HEK293 (cell line): ENCODE results near the gene PITPNM1.
A peak's percentile ranks its signal among the peaks of the same experiment; 100 is the strongest.

Experiments
- HOXA7 ChIP-seq: sonication (generic); formaldehyde crosslinking; IDR thresholded peaks from 2 replicates; pipeline ENCODE4 v1.8.1; 2022; ENCODE audit warnings: missing genetic modification reagents, borderline replicate concordance
- SP2 ChIP-seq: fragments of 450-650 bp; formaldehyde crosslinking; IDR thresholded peaks from 2 replicates; pipeline ENCODE4 v1.5.1; 2016; ENCODE audit warnings: missing biosample characterization, missing genetic modification characterization
- SP3 ChIP-seq: fragments of 450-650 bp; formaldehyde crosslinking; IDR thresholded peaks from 2 replicates; pipeline ENCODE4 v1.5.1; 2016; ENCODE audit warnings: missing biosample characterization, missing genetic modification characterization
- SP7 ChIP-seq: fragments of 450-650 bp; formaldehyde crosslinking; IDR thresholded peaks from 2 replicates; pipeline ENCODE4 v1.5.1; 2016; ENCODE audit warnings: missing biosample characterization, missing genetic modification characterization
- YY2 ChIP-seq: fragments of 450-650 bp; formaldehyde crosslinking; IDR thresholded peaks from 2 replicates; pipeline ENCODE4 v1.5.1; 2016; ENCODE audit warnings: missing biosample characterization, missing genetic modification characterization
- ZBTB44 ChIP-seq: fragments of 450-650 bp; IDR thresholded peaks from 2 replicates; pipeline ENCODE4 v1.5.1; 2018; ENCODE audit warnings: missing biosample characterization, mild to moderate bottlenecking, missing genetic modification characterization
- ZFP3 ChIP-seq: fragments of 450-650 bp; formaldehyde crosslinking; IDR thresholded peaks from 2 replicates; pipeline ENCODE4 v1.5.1; 2016; ENCODE audit warnings: low read depth, missing biosample characterization, missing genetic modification characterization
- ZFP37 ChIP-seq: fragments of 450-650 bp; formaldehyde crosslinking; IDR thresholded peaks from 2 replicates; pipeline ENCODE4 v1.5.1; 2016; ENCODE audit warnings: missing biosample characterization, missing genetic modification characterization
- ZFP41 ChIP-seq: fragments of 450-650 bp; formaldehyde crosslinking; IDR thresholded peaks from 2 replicates; pipeline ENCODE4 v1.5.1; 2016; ENCODE audit warnings: missing biosample characterization, missing genetic modification characterization, borderline replicate concordance
- ZNF133 ChIP-seq: fragments of 450-650 bp; formaldehyde crosslinking; IDR thresholded peaks from 2 replicates; pipeline ENCODE4 v1.5.1; 2016; ENCODE audit warnings: missing biosample characterization, missing genetic modification characterization
- ZNF140 ChIP-seq: fragments of 450-650 bp; formaldehyde crosslinking; IDR thresholded peaks from 2 replicates; pipeline ENCODE4 v1.5.1; 2016; ENCODE audit warnings: missing biosample characterization, missing genetic modification characterization
- ZNF16 ChIP-seq: fragments of 450-650 bp; formaldehyde crosslinking; IDR thresholded peaks from 2 replicates; pipeline ENCODE4 v1.5.1; 2016; ENCODE audit warnings: low read depth, missing biosample characterization, missing genetic modification characterization
- ZNF18 ChIP-seq: fragments of 450-650 bp; formaldehyde crosslinking; IDR thresholded peaks from 2 replicates; pipeline ENCODE4 v1.5.1; 2016; ENCODE audit warnings: missing biosample characterization, missing genetic modification characterization
- ZNF292 ChIP-seq: fragments of 450-650 bp; formaldehyde crosslinking; IDR thresholded peaks from 2 replicates; pipeline ENCODE4 v1.5.1; 2016; ENCODE audit warnings: low read depth, missing biosample characterization, missing genetic modification characterization, borderline replicate concordance
- ZNF571 ChIP-seq: fragments of 450-650 bp; formaldehyde crosslinking; IDR thresholded peaks from 2 replicates; pipeline ENCODE4 v1.5.0; 2017; ENCODE audit warnings: missing biosample characterization, missing genetic modification characterization
- ZNF664 ChIP-seq: fragments of 450-650 bp; formaldehyde crosslinking; IDR thresholded peaks from 2 replicates; pipeline ENCODE4 v1.5.1; 2016; ENCODE audit warnings: missing biosample characterization, missing genetic modification characterization
- ZNF792 ChIP-seq: fragments of 450-650 bp; formaldehyde crosslinking; IDR thresholded peaks from 2 replicates; pipeline ENCODE4 v1.5.1; 2016; ENCODE audit warnings: missing biosample characterization, missing genetic modification characterization
- ZNF830 ChIP-seq: fragments of 450-650 bp; IDR thresholded peaks from 2 replicates; pipeline ENCODE4 v1.5.0; 2018; ENCODE audit warnings: missing biosample characterization, missing genetic modification characterization, low read depth, mild to moderate bottlenecking, moderate library complexity
- ZNF843 ChIP-seq: fragments of 450-650 bp; formaldehyde crosslinking; IDR thresholded peaks from 2 replicates; pipeline ENCODE4 v1.5.1; 2016; ENCODE audit warnings: missing biosample characterization, missing genetic modification characterization
- ZSCAN5A ChIP-seq: fragments of 450-650 bp; formaldehyde crosslinking; IDR thresholded peaks from 2 replicates; pipeline ENCODE4 v1.5.1; 2016; ENCODE audit warnings: missing biosample characterization, missing genetic modification characterization
- TF ChIP-seq, protein P1 (sequence below): fragments of 450-650 bp; formaldehyde crosslinking; IDR thresholded peaks from 2 replicates; pipeline ENCODE4 v1.5.0; 2017; ENCODE audit warnings: missing biosample characterization, missing genetic modification characterization, borderline replicate concordance

Gene PITPNM1

DNA sequence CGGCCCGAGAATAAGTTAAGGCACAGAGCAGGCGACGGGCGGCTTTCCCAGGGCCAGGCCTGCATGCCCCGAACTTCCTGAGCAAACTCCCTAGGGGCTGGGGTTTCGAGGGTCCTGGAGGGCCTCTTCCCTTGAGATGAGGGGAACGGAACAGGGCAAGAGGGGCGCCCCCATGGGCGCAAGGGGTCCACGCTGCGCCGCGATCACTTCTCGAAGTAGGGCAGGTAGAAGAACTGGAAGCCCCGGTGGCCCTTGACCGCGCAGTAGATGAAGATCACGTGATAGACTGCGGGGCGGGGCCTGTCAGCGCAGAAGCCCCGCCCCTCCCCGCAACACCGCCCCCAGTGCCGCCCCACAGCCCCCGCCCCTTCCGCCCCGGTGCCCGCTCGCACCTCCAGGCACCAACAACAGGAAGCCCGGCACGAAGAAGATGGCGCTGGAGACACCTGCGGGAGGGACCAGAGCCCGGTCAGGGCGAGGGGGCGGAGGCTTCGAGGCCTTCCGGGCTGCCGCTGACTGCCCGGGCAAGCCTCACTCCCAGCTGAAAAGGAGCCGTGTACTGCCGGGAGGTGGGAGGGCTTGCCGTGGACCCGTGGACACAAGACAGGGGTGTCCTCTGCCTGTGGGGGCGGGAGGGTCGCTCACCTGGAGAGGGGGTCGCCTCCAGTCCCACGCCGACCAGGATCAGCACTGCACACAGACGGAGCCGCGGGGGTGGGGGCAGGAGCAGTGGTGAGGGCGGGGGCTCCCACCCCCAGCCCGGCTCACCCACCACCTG is 40.6 kb downstream of the PITPNM1 start (continued):
- TF ChIP-seq, protein P1, sequence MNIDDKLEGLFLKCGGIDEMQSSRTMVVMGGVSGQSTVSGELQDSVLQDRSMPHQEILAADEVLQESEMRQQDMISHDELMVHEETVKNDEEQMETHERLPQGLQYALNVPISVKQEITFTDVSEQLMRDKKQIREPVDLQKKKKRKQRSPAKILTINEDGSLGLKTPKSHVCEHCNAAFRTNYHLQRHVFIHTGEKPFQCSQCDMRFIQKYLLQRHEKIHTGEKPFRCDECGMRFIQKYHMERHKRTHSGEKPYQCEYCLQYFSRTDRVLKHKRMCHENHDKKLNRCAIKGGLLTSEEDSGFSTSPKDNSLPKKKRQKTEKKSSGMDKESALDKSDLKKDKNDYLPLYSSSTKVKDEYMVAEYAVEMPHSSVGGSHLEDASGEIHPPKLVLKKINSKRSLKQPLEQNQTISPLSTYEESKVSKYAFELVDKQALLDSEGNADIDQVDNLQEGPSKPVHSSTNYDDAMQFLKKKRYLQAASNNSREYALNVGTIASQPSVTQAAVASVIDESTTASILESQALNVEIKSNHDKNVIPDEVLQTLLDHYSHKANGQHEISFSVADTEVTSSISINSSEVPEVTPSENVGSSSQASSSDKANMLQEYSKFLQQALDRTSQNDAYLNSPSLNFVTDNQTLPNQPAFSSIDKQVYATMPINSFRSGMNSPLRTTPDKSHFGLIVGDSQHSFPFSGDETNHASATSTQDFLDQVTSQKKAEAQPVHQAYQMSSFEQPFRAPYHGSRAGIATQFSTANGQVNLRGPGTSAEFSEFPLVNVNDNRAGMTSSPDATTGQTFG (tag by site-specific recombination), result no peak
- TF ChIP-seq ZNF292 (tag by site-specific recombination) (no peak), ZBTB44 (tag by site-specific recombination) (no peak), ZNF830 (no peak), ZSCAN5A (tag by site-specific recombination) (no peak), SP7 (tag by site-specific recombination) (no peak), ZNF16 (no peak), ZNF571 (tag by site-specific recombination) (no peak), ZNF792 (tag by site-specific recombination) (no peak), ZFP41 (tag by site-specific recombination) (no peak), ZNF18 (no peak), ZNF843 (tag by site-specific recombination) (no peak), SP2 (tag by site-specific recombination) (peak; percentile 81), YY2 (no peak), SP3 (tag by site-specific recombination) (peak; percentile 71), ZFP3 (tag by site-specific recombination) (no peak), ZFP37 (no peak), ZNF133 (no peak), ZNF140 (tag by site-specific recombination) (no peak), HOXA7 (CRISPR knock-in tag) (no peak), ZNF664 (tag by site-specific recombination) (no peak)
